ENCODE data around the gene NAE1. TPM values are rescaled to one million over a fixed set of nuclear protein-coding genes. Genes with fewer than 3 reads are reported as not detected.

The NAE1 gene
- total RNA-seq, 1 experiment from 2014 or later, result 70.7 TPM

DNA sequence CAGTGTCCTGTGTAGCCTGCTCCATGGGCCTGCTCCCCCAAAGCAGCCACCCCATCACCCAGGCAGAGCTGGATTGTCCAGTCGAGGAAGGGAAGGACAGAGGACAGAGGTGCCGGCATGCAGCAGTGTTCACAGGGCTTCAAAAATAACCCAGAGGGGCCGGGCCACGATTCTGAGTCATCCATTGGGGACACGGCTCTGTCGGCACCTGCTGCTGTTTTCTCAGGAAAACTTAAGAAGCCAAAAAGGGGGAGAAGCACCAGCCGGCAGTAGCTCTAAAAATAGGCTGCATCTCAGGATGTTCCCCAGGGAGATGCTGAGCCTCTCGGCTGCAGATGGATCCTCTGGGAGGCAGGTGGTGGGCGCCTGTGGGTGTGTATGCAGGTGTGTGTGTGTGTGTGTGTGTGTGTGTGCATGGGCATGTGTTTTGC is 15.0 kb upstream of the NAE1 start:
- Histone ChIP-seq H3K27me3 (ENCODE audit: control insufficient read depth, insufficient read depth, low read length) (no peaks in the 10 kb centered on the region; the same call in 1 of the 2 replicates), H3K27ac (ENCODE audit: low read length) (no peak overlapping the region), H3K9me3 (ENCODE audit: control insufficient read depth, insufficient read depth, low read depth, low read length) (no peaks in the 10 kb centered on the region), H3K36me3 (ENCODE audit: control insufficient read depth, insufficient read depth, low read length) (no peaks in the 10 kb centered on the region), H3K4me3 (ENCODE audit: low read depth in 2 of 2, low read length in 2 of 2) (no peak overlapping the region), H3K4me1 (ENCODE audit: control insufficient read depth, insufficient read depth, low read length) (no peaks in the 10 kb centered on the region)
- CTCF ChIA-PET, result no interaction called here
- in situ Hi-C loops (cut with HindIII; ENCODE audit: low pct_unique_long_range_greater_than_20kb, low sequenced_read_pairs), result no loop called here
- no TSS peak for BruUV-seq (replicated peaks)
- intact Hi-C loops (cut with micrococcal nuclease; ENCODE audit: unreplicated experiment), result no loop called here
- DNase-seq (ENCODE audit: low read depth, low spot score) (no peak), ATAC-seq (no peak)
- POLR2A ChIA-PET, result no interaction called here
- TF ChIP-seq TCF7L2 (IDR thresholded peaks at IDR 0.05; ENCODE audit: low read depth, low read length) (no peak), POLR2AphosphoS5 (IDR thresholded peaks at IDR 0.05; ENCODE audit: low read depth, low read length) (no peak), SIN3A (IDR thresholded peaks at IDR 0.05; ENCODE audit: borderline replicate concordance, insufficient read depth, low read depth, low read length) (no peak)
- TF ChIP-seq, protein P1, sequence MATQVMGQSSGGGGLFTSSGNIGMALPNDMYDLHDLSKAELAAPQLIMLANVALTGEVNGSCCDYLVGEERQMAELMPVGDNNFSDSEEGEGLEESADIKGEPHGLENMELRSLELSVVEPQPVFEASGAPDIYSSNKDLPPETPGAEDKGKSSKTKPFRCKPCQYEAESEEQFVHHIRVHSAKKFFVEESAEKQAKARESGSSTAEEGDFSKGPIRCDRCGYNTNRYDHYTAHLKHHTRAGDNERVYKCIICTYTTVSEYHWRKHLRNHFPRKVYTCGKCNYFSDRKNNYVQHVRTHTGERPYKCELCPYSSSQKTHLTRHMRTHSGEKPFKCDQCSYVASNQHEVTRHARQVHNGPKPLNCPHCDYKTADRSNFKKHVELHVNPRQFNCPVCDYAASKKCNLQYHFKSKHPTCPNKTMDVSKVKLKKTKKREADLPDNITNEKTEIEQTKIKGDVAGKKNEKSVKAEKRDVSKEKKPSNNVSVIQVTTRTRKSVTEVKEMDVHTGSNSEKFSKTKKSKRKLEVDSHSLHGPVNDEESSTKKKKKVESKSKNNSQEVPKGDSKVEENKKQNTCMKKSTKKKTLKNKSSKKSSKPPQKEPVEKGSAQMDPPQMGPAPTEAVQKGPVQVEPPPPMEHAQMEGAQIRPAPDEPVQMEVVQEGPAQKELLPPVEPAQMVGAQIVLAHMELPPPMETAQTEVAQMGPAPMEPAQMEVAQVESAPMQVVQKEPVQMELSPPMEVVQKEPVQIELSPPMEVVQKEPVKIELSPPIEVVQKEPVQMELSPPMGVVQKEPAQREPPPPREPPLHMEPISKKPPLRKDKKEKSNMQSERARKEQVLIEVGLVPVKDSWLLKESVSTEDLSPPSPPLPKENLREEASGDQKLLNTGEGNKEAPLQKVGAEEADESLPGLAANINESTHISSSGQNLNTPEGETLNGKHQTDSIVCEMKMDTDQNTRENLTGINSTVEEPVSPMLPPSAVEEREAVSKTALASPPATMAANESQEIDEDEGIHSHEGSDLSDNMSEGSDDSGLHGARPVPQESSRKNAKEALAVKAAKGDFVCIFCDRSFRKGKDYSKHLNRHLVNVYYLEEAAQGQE (IDR thresholded peaks at IDR 0.05; ENCODE audit: insufficient read depth in 1 of 2, low read depth in 2 of 2, low read length in 1 of 2), result no peak
- TF ChIP-seq, protein P2, sequence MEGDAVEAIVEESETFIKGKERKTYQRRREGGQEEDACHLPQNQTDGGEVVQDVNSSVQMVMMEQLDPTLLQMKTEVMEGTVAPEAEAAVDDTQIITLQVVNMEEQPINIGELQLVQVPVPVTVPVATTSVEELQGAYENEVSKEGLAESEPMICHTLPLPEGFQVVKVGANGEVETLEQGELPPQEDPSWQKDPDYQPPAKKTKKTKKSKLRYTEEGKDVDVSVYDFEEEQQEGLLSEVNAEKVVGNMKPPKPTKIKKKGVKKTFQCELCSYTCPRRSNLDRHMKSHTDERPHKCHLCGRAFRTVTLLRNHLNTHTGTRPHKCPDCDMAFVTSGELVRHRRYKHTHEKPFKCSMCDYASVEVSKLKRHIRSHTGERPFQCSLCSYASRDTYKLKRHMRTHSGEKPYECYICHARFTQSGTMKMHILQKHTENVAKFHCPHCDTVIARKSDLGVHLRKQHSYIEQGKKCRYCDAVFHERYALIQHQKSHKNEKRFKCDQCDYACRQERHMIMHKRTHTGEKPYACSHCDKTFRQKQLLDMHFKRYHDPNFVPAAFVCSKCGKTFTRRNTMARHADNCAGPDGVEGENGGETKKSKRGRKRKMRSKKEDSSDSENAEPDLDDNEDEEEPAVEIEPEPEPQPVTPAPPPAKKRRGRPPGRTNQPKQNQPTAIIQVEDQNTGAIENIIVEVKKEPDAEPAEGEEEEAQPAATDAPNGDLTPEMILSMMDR (IDR thresholded peaks at IDR 0.05), result no peak

DNA sequence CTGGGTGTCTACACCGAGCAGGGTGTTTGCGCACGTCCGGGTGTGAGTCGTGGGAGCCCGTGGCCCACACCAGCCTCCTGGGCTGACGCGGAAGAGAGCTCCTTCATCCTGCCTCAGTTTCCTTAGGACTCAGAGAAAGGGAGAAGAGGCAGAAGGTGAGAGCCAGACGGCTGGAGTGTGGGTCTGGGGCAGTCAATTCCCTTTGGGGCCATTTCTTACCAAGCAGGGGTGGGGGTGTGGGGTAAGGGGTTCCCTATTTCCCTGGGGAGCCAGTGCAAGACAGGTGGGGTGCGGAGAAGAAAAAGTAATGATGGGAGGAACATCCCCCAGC is 14.3 kb upstream of the NAE1 start:
- ChIA-PET CTCF (no interaction called here), POLR2A (no interaction called here)
- no TSS peak for BruUV-seq (replicated peaks)
- H3K36me3 ChIP-seq (ENCODE audit: control insufficient read depth, insufficient read depth, low read length), result no peaks in the 10 kb centered on the region
- no peaks in the 10 kb centered on the region for H3K9me3 ChIP-seq (ENCODE audit: control insufficient read depth, insufficient read depth, low read depth, low read length)
- no peaks in the 10 kb centered on the region; the same call in 1 of the 2 replicates for H3K27me3 ChIP-seq (ENCODE audit: control insufficient read depth, insufficient read depth, low read length)
- intact Hi-C loops (cut with micrococcal nuclease; ENCODE audit: unreplicated experiment), result no loop called here
- DNase-seq (ENCODE audit: low read depth, low spot score) (no peak), ATAC-seq (no peak)
- H3K4me1 ChIP-seq (ENCODE audit: control insufficient read depth, insufficient read depth, low read length), result no peaks in the 10 kb centered on the region
- in situ Hi-C loops (cut with HindIII; ENCODE audit: low pct_unique_long_range_greater_than_20kb, low sequenced_read_pairs), result no loop called here
- no peak for TF ChIP-seq SIN3A (IDR thresholded peaks at IDR 0.05; ENCODE audit: borderline replicate concordance, insufficient read depth, low read depth, low read length)
- TF ChIP-seq, protein P1 (IDR thresholded peaks at IDR 0.05; ENCODE audit: insufficient read depth in 1 of 2, low read depth in 2 of 2, low read length in 1 of 2), result no peak
- TF ChIP-seq TCF7L2 (IDR thresholded peaks at IDR 0.05; ENCODE audit: low read depth, low read length), result no peak
- no peak for TF ChIP-seq POLR2AphosphoS5 (IDR thresholded peaks at IDR 0.05; ENCODE audit: low read depth, low read length)
- TF ChIP-seq, protein P2 (IDR thresholded peaks at IDR 0.05), result no peak
- peak overlapping the region; percentile 37 to 41 for H3K4me3 ChIP-seq (ENCODE audit: low read depth in 2 of 2, low read length in 2 of 2)
- no peak overlapping the region for H3K27ac ChIP-seq (ENCODE audit: low read length)
